Measurements from ENCODE around the gene ODAPH. TPM values are rescaled to one million over a fixed set of nuclear protein-coding genes. Genes with fewer than 3 reads are reported as not detected.

The ODAPH gene
- total RNA-seq, 1 donor from 2014 or later = not detected

- no peak overlapping the region for H3K4me3 Mint-ChIP-seq
- H3K9me3 Mint-ChIP-seq = no peaks in the 10 kb centered on the region
- no peaks in the 10 kb centered on the region for H3K4me1 Mint-ChIP-seq
- H3K27me3 Mint-ChIP-seq (ENCODE audit: low read depth) = no peaks in the 10 kb centered on the region
- TF ChIP-seq CTCF (conservative IDR thresholded peaks at IDR 0.05) = no peak
- H3K27ac Mint-ChIP-seq (ENCODE audit: unreplicated experiment) = no peak overlapping the region
- DNase-seq (ENCODE audit: low read depth, low spot score) = no peak
- H3K36me3 Mint-ChIP-seq (ENCODE audit: low read depth) = no peaks in the 10 kb centered on the region
Observed at GRCh38 chr4:75549019-75549418, 6.8 kb upstream of the ODAPH start.

- H3K27me3 Mint-ChIP-seq (ENCODE audit: low read depth) = peaks cover 5% of the 10 kb centered on the region
- H3K36me3 Mint-ChIP-seq (ENCODE audit: low read depth) = no peaks in the 10 kb centered on the region
- no peaks in the 10 kb centered on the region for H3K9me3 Mint-ChIP-seq
- no peak for TF ChIP-seq CTCF (conservative IDR thresholded peaks at IDR 0.05)
- H3K4me3 Mint-ChIP-seq = no peak overlapping the region
- no peak for DNase-seq (ENCODE audit: low read depth, low spot score)
- no peak overlapping the region for H3K27ac Mint-ChIP-seq (ENCODE audit: unreplicated experiment)
- H3K4me1 Mint-ChIP-seq = no peaks in the 10 kb centered on the region
Observed at GRCh38 chr4:75552452-75552851, 3.4 kb upstream of the ODAPH start.

GRCh38 chr4:75557696-75558095 lies 1.8 kb downstream of the ODAPH start:
- Mint-ChIP-seq H3K27ac (ENCODE audit: unreplicated experiment) (no peak overlapping the region), H3K4me1 (peaks cover 4% of the 10 kb centered on the region), H3K27me3 (ENCODE audit: low read depth) (peaks cover 5% of the 10 kb centered on the region), H3K36me3 (ENCODE audit: low read depth) (no peaks in the 10 kb centered on the region), H3K9me3 (peaks cover 3% of the 10 kb centered on the region), H3K4me3 (no peak overlapping the region)
- TF ChIP-seq CTCF (conservative IDR thresholded peaks at IDR 0.05) = no peak
- DNase-seq (ENCODE audit: low read depth, low spot score) = no peak

- Mint-ChIP-seq H3K4me3 (no peak overlapping the region), H3K36me3 (ENCODE audit: low read depth) (no peaks in the 10 kb centered on the region), H3K27ac (ENCODE audit: unreplicated experiment) (no peak overlapping the region), H3K9me3 (peaks cover 3% of the 10 kb centered on the region), H3K4me1 (peaks cover 4% of the 10 kb centered on the region), H3K27me3 (ENCODE audit: low read depth) (peaks cover 1% of the 10 kb centered on the region)
- DNase-seq (ENCODE audit: low read depth, low spot score) = no peak
- no peak for TF ChIP-seq CTCF (conservative IDR thresholded peaks at IDR 0.05)
Observed at GRCh38 chr4:75561789-75562188, 5.9 kb downstream of the ODAPH start.

- no peaks in the 10 kb centered on the region for H3K36me3 Mint-ChIP-seq (ENCODE audit: low read depth)
- no peak overlapping the region for H3K27ac Mint-ChIP-seq (ENCODE audit: unreplicated experiment)
- H3K9me3 Mint-ChIP-seq = peaks cover 6% of the 10 kb centered on the region
- H3K27me3 Mint-ChIP-seq (ENCODE audit: low read depth) = no peaks in the 10 kb centered on the region
- no peak for DNase-seq (ENCODE audit: low read depth, low spot score)
- H3K4me3 Mint-ChIP-seq = no peak overlapping the region
- H3K4me1 Mint-ChIP-seq = peaks cover 4% of the 10 kb centered on the region
- no peak for TF ChIP-seq CTCF (conservative IDR thresholded peaks at IDR 0.05)
Observed at GRCh38 chr4:75564023-75564422, 8.2 kb downstream of the ODAPH start.

GRCh38 chr4:75565481-75565880 lies 9.6 kb downstream of the ODAPH start:
- H3K4me3 Mint-ChIP-seq = no peak overlapping the region
- no peak for DNase-seq (ENCODE audit: low read depth, low spot score)
- H3K27me3 Mint-ChIP-seq (ENCODE audit: low read depth) = no peaks in the 10 kb centered on the region
- peaks cover 4% of the 10 kb centered on the region for H3K4me1 Mint-ChIP-seq
- TF ChIP-seq CTCF (conservative IDR thresholded peaks at IDR 0.05) = no peak
- peaks cover 6% of the 10 kb centered on the region for H3K9me3 Mint-ChIP-seq
- no peak overlapping the region for H3K27ac Mint-ChIP-seq (ENCODE audit: unreplicated experiment)
- no peaks in the 10 kb centered on the region for H3K36me3 Mint-ChIP-seq (ENCODE audit: low read depth)
